ENCODE results near the gene DPF3. TPM values are rescaled to one million over a fixed set of nuclear protein-coding genes. Genes with fewer than 3 reads are reported as not detected.

Gene DPF3
- total and polyA plus RNA-seq, 2 of the 13 experiments (the other 11 are each of a cell fraction or from before 2014, with no cell fraction given) = 0.09 to 0.60 TPM

DNA sequence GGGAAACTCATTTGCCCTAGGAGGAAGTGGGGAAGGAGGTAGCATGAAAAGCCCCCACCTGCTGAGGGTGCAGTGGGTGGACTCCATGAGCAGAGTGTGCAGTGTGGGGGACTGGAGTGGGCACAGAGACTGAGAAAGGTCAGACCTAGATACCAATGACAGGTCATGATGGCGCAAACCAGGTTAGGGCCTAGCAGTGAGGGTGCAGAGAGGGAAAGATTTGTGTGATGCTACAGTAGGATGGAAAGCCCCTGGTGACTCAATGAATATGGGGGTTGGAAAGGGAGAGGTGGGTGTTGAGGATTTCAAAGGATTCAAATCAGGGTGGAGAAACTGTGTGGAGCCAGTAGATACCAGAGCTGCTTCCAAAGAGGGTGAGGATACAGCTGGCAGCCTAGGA lies 319.2 kb downstream of the DPF3 start:
- ATAC-seq (no peak), FAIRE-seq (no peak), DNase-seq (ENCODE audit: low spot score) (no peak)
- Histone ChIP-seq H3K9ac (ENCODE audit: insufficient read depth, low read depth, low read length) (no peak overlapping the region), H3K4me3 (replicated peaks in 1 of 3; ENCODE audit: insufficient read depth in 1 of 3, low read depth in 2 of 3, low read length in 3 of 3) (no peak overlapping the region), H3K4me1 (ENCODE audit: insufficient read depth, low read length) (no peaks in the 10 kb centered on the region), H3K79me2 (ENCODE audit: insufficient read depth, low read length) (no peaks in the 10 kb centered on the region), H3K27me3 (ENCODE audit: control insufficient read depth in 1 of 2, insufficient read depth in 2 of 2, low read length in 2 of 2) (peaks cover 0 to 1% of the 10 kb centered on the region in 2 experiments; a peak in 2 of 5 replicates), H3K9me3 (ENCODE audit: low read length) (no peaks in the 10 kb centered on the region), H2AFZ (ENCODE audit: low read length) (no peak overlapping the region), H3K36me3 (replicated peaks in 1 of 2; ENCODE audit: control insufficient read depth in 1 of 2, insufficient read depth in 2 of 2, low read length in 2 of 2) (no peaks in the 10 kb centered on the region), H4K20me1 (ENCODE audit: insufficient read depth, low read length) (no peaks in the 10 kb centered on the region), H3K27ac (ENCODE audit: extremely low read length, insufficient read depth, low read length) (no peak overlapping the region), H3K4me2 (ENCODE audit: low read depth, low read length) (no peak overlapping the region)
- ChIA-PET POLR2A (no interaction called here), CTCF (ENCODE audit: low intra/inter-chr PET ratio, low total read pairs) (no interaction called here)
- in situ Hi-C loops (cut with HindIII; ENCODE audit: extremely low pct_ligation_motif_present, low pct_unique_long_range_greater_than_20kb) (no loop called here), intact Hi-C loops (cut with micrococcal nuclease; ENCODE audit: unreplicated experiment) (no loop called here)
- 100% methylated on average over 1 of the region's 1 CpG for WGBS (ENCODE audit: low lambda C conversion rate)
- no TSS peak for BruUV-seq (replicated peaks)
- TF ChIP-seq KLF15 (CRISPR knock-in tag; IDR thresholded peaks at IDR 0.05; ENCODE audit: borderline replicate concordance) (no peak), ZNF615 (CRISPR knock-in tag; IDR thresholded peaks at IDR 0.05; ENCODE audit: borderline replicate concordance) (no peak)
- TF ChIP-seq, protein P1, sequence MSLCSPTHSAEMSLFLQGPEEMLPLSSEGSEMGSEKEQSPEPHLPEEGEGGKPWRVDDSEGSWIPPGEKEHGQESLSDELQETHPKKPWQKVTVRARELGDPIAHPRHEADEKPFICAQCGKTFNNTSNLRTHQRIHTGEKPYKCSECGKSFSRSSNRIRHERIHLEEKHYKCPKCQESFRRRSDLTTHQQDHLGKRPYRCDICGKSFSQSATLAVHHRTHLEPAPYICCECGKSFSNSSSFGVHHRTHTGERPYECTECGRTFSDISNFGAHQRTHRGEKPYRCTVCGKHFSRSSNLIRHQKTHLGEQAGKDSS (CRISPR knock-in tag; IDR thresholded peaks at IDR 0.05; ENCODE audit: borderline replicate concordance, low read depth) = no peak
- TF ChIP-seq, protein P2, sequence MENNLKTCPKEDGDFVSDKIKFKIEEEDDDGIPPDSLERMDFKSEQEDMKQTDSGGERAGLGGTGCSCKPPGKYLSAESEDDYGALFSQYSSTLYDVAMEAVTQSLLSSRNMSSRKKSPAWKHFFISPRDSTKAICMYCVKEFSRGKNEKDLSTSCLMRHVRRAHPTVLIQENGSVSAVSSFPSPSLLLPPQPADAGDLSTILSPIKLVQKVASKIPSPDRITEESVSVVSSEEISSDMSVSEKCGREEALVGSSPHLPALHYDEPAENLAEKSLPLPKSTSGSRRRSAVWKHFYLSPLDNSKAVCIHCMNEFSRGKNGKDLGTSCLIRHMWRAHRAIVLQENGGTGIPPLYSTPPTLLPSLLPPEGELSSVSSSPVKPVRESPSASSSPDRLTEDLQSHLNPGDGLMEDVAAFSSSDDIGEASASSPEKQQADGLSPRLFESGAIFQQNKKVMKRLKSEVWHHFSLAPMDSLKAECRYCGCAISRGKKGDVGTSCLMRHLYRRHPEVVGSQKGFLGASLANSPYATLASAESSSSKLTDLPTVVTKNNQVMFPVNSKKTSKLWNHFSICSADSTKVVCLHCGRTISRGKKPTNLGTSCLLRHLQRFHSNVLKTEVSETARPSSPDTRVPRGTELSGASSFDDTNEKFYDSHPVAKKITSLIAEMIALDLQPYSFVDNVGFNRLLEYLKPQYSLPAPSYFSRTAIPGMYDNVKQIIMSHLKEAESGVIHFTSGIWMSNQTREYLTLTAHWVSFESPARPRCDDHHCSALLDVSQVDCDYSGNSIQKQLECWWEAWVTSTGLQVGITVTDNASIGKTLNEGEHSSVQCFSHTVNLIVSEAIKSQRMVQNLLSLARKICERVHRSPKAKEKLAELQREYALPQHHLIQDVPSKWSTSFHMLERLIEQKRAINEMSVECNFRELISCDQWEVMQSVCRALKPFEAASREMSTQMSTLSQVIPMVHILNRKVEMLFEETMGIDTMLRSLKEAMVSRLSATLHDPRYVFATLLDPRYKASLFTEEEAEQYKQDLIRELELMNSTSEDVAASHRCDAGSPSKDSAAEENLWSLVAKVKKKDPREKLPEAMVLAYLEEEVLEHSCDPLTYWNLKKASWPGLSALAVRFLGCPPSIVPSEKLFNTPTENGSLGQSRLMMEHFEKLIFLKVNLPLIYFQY (CRISPR knock-in tag; IDR thresholded peaks at IDR 0.05; ENCODE audit: borderline replicate concordance) = no peak
